Endodermal cell (in vitro differentiated cells): Measurements from ENCODE around the gene NRDE2. TPM values are rescaled to one million over a fixed set of nuclear protein-coding genes. Genes with fewer than 3 reads are reported as not detected.

Experiments used
- DNase-seq: peaks from one replicate; pipeline ENCODE4 v3.0.0-alpha.2; 2017
- H3K27ac ChIP-seq: 2 replicates; pipeline ENCODE4 v1.5.1; 2013; ENCODE audit warnings: mild to moderate bottlenecking, low read depth, low read length, moderate library complexity
- H3K27me3 ChIP-seq: 2 replicates; pipeline ENCODE4 v1.6.1; 2013; ENCODE audit warnings: mild to moderate bottlenecking, low read length, moderate library complexity; ENCODE audit not compliant: insufficient read depth, control insufficient read depth, poor library complexity, severe bottlenecking
- H3K36me3 ChIP-seq: 2 replicates; pipeline ENCODE4 v1.7.0; 2013; ENCODE audit warnings: mild to moderate bottlenecking, low read length, moderate library complexity; ENCODE audit not compliant: control insufficient read depth, insufficient read depth
- H3K4me1 ChIP-seq: one replicate; pipeline ENCODE4 v1.7.0; 2013; ENCODE audit warnings: low read length; ENCODE audit not compliant: control insufficient read depth, insufficient read depth
- H3K4me3 ChIP-seq: 2 replicates; pipeline ENCODE4 v1.5.1; 2013; ENCODE audit warnings: mild to moderate bottlenecking, low read length, moderate library complexity
- H3K9ac ChIP-seq: 2 replicates; pipeline ENCODE4 v1.6.1; 2013; ENCODE audit warnings: mild to moderate bottlenecking, low read length, moderate library complexity; ENCODE audit not compliant: poor library complexity, severe bottlenecking; ENCODE audit errors: extremely low read depth
- H3K9me3 ChIP-seq: 2 replicates; pipeline ENCODE4 v1.6.1; 2013; ENCODE audit warnings: mild to moderate bottlenecking, low read length, moderate library complexity; ENCODE audit not compliant: control insufficient read depth
- H3K27ac Mint-ChIP-seq: 2 replicates; pipeline ENCODE4 v1.8.0; 2020; ENCODE audit warnings: mixed read lengths
- H3K27me3 Mint-ChIP-seq: 2 replicates; pipeline ENCODE4 v1.8.0; 2021; ENCODE audit warnings: mild to moderate bottlenecking, mixed read lengths; ENCODE audit not compliant: insufficient read depth
- H3K36me3 Mint-ChIP-seq: 2 replicates; pipeline ENCODE4 v1.8.0; 2020; ENCODE audit warnings: low read depth, mixed read lengths
- H3K4me1 Mint-ChIP-seq: 2 replicates; pipeline ENCODE4 v1.8.0; 2020; ENCODE audit warnings: mixed read lengths
- H3K4me3 Mint-ChIP-seq: 2 replicates; pipeline ENCODE4 v1.8.0; 2020; ENCODE audit warnings: mild to moderate bottlenecking, moderate library complexity, mixed read lengths
- H3K9me3 Mint-ChIP-seq: 2 replicates; pipeline ENCODE4 v1.8.0; 2020; ENCODE audit warnings: mild to moderate bottlenecking, mixed read lengths
- CTCF ChIP-seq: fragments of 200-600 bp; sonication (generic); conservative IDR thresholded peaks from 2 replicates; pipeline ENCODE4 v1.5.0; 2021; ENCODE audit warnings: antibody characterized with exemption, mild to moderate bottlenecking
- WGBS, 2 experiments: methylation state at CpG; one replicate each; pipeline versions ENCODE4 v1.1.5 to v1.1.7; 2013; ENCODE audit warnings: missing lambda C conversion rate in 2 of 2, mixed read lengths in 1 of 2; ENCODE audit not compliant: insufficient coverage in 1 of 2, insufficient read length in 1 of 2; 5-methylcytosine and 5-hydroxymethylcytosine counted together
- total RNA-seq, 2 donors: library from RNA; stranded (reverse); fragmentation: NEBNext Ultra II Directional in 1 of 2; extraction: Animal tissue kit (Norgen Biotek cat#: 25700) in 1 of 2; gene quantifications; 2 replicates in 1 of 2; 3 replicates in 1 of 2; pipeline ENCODE4 v1.2.1, GENCODE V29; 2021

The NRDE2 gene
- total RNA-seq, 2 donors from 2014 or later: 18.3 to 19.5 TPM

- no peak for TF ChIP-seq CTCF
- H3K27ac Mint-ChIP-seq: no peak overlapping the region
Measured at GRCh38 chr14:90301122-90301521, 30.6 kb downstream of the NRDE2 start.

GRCh38 chr14:90300611-90301047 is 31.1 kb downstream of the NRDE2 start:
- no peak overlapping the region for H3K27ac ChIP-seq
- H3K27me3 Mint-ChIP-seq: no peaks in the 10 kb centered on the region
- no peak overlapping the region for H3K9ac ChIP-seq
- peaks cover 4% of the 10 kb centered on the region for H3K9me3 Mint-ChIP-seq
- H3K4me3 Mint-ChIP-seq: no peak overlapping the region
- peaks cover 46% of the 10 kb centered on the region for H3K36me3 Mint-ChIP-seq
- WGBS, 2 experiments: 93 to 95% methylated on average over 2 of the region's 2 CpGs
- H3K9me3 ChIP-seq: no peaks in the 10 kb centered on the region
- H3K4me3 ChIP-seq: no peak overlapping the region
- peaks cover 47% of the 10 kb centered on the region for H3K4me1 Mint-ChIP-seq
- no peak for TF ChIP-seq CTCF
- H3K36me3 ChIP-seq: peaks cover 67% of the 10 kb centered on the region
- H3K27ac Mint-ChIP-seq: no peak overlapping the region
- no peaks in the 10 kb centered on the region for H3K27me3 ChIP-seq
- peaks cover 10% of the 10 kb centered on the region for H3K4me1 ChIP-seq
- no peak for DNase-seq

More at GRCh38 chr14:90301122-90301521, 30.6 kb downstream of the NRDE2 start:
- no peak overlapping the region for H3K27ac ChIP-seq
- no peaks in the 10 kb centered on the region for H3K27me3 Mint-ChIP-seq
- H3K9me3 ChIP-seq: no peaks in the 10 kb centered on the region
- no peaks in the 10 kb centered on the region for H3K27me3 ChIP-seq
- H3K36me3 Mint-ChIP-seq: peaks cover 44% of the 10 kb centered on the region
- WGBS, 2 experiments: 83 to 92% methylated on average over 4 to 6 of the region's 6 CpGs
- H3K4me3 Mint-ChIP-seq: no peak overlapping the region
- peaks cover 51% of the 10 kb centered on the region for H3K4me1 Mint-ChIP-seq
- peaks cover 10% of the 10 kb centered on the region for H3K4me1 ChIP-seq
- H3K9ac ChIP-seq: no peak overlapping the region
- no peak for DNase-seq
- H3K36me3 ChIP-seq: peaks cover 63% of the 10 kb centered on the region
- no peak overlapping the region for H3K4me3 ChIP-seq
- H3K9me3 Mint-ChIP-seq: peaks cover 4% of the 10 kb centered on the region

- no peak overlapping the region for H3K27ac Mint-ChIP-seq
- peaks cover 4% of the 10 kb centered on the region for H3K9me3 Mint-ChIP-seq
Measured at GRCh38 chr14:90299408-90299807, 32.3 kb downstream of the NRDE2 start.

More at GRCh38 chr14:90299408-90299807, 32.3 kb downstream of the NRDE2 start:
- 79 to 92% methylated on average over 7 of the region's 7 CpGs for whole genome bisulfite sequencing, 2 experiments
- peaks cover 35% of the 10 kb centered on the region for H3K4me1 Mint-ChIP-seq
- no peaks in the 10 kb centered on the region for H3K27me3 Mint-ChIP-seq
- Histone ChIP-seq H3K9ac (no peak overlapping the region), H3K4me1 (peaks cover 10% of the 10 kb centered on the region), H3K27me3 (no peaks in the 10 kb centered on the region), H3K4me3 (no peak overlapping the region), H3K27ac (no peak overlapping the region), H3K9me3 (no peaks in the 10 kb centered on the region), H3K36me3 (peaks cover 64% of the 10 kb centered on the region)
- no peak for TF ChIP-seq CTCF
- DNase-seq: no peak
- H3K4me3 Mint-ChIP-seq: no peak overlapping the region
- peaks cover 48% of the 10 kb centered on the region for H3K36me3 Mint-ChIP-seq
